GDM1 (cell line): Measurements from ENCODE around the gene ADO.
"Not testable (repeated sequence)": the region's sequence is repeated elsewhere in the genome, so short reads cannot be mapped to it uniquely, and the experiment has no call there.

ENCODE experiments used
- DNase-seq: peaks from one replicate; lab custom pipeline; 2025; lab: John Stamatoyannopoulos, UW

ADO gene

GRCh38 chr10:62804356-62805230, at the start of gene ADO:
ADO (plus strand) TSS chr10:62804720; CDS start chr10:62805060, 340 bp downstream.
- DNase-seq: peak; percentile 75

GRCh38 chr10:62754963-62755362, 49.6 kb upstream of the ADO start:
- no peak for DNase-seq

- DNase-seq: no peak
These were observed 48.6 kb upstream of the ADO start for GRCh38 chr10:62755662-62756653.

GRCh38 chr10:62759599-62760175, 44.8 kb upstream of the ADO start:
- DNase-seq: no peak

GRCh38 chr10:62760401-62760800, 44.1 kb upstream of the ADO start:
- DNase-seq: peak; percentile 17

GRCh38 chr10:62761115-62761514, 43.4 kb upstream of the ADO start:
- no peak for DNase-seq

GRCh38 chr10:62763155-62763554, 41.4 kb upstream of the ADO start:
- no peak for DNase-seq

- no peak for DNase-seq
These were observed 40.5 kb upstream of the ADO start for GRCh38 chr10:62764011-62764410.

GRCh38 chr10:62765726-62766125, 38.8 kb upstream of the ADO start:
- no peak for DNase-seq

- DNase-seq: no peak
These were observed 38.1 kb upstream of the ADO start for GRCh38 chr10:62766386-62766785.

- DNase-seq: no peak
These were observed 34.8 kb upstream of the ADO start for GRCh38 chr10:62769574-62770242.

- DNase-seq: no peak
These were observed 32.1 kb upstream of the ADO start for GRCh38 chr10:62772186-62772974.

- DNase-seq: no peak
These were observed 26.4 kb upstream of the ADO start for GRCh38 chr10:62778125-62778524.

- DNase-seq: no peak
These were observed 24.9 kb upstream of the ADO start for GRCh38 chr10:62779487-62780248.

GRCh38 chr10:62784537-62784936, 20.0 kb upstream of the ADO start:
- not testable (repeated sequence) for DNase-seq

GRCh38 chr10:62788285-62788684, 16.2 kb upstream of the ADO start:
- DNase-seq: not testable (repeated sequence)

- DNase-seq: no peak
These were observed 15.6 kb upstream of the ADO start for GRCh38 chr10:62788861-62789467.

GRCh38 chr10:62790019-62790555, 14.4 kb upstream of the ADO start:
- DNase-seq: no peak

GRCh38 chr10:62790571-62790970, 13.9 kb upstream of the ADO start:
- no peak for DNase-seq
